ENCODE results near the gene VPS37B. TPM values are rescaled to one million over a fixed set of nuclear protein-coding genes. Genes with fewer than 3 reads are reported as not detected.

VPS37B gene
- total RNA-seq, 2 donors from 2014 or later = 64.8 to 73.5 TPM

GRCh38 chr12:122845865-122846621 lies 49.9 kb downstream of the VPS37B start:
- Histone ChIP-seq H3K36me3 (no peaks in the 10 kb centered on the region), H3K9ac (ENCODE audit: low read depth in 2 of 2, low read length in 2 of 2) (no peak overlapping the region), H3K27ac (no peak overlapping the region), H3K9me3 (no peaks in the 10 kb centered on the region), H3K27me3 (no peaks in the 10 kb centered on the region), H3K4me1 (no peaks in the 10 kb centered on the region), H3K4me3 (no peak overlapping the region)
- no peak for DNase-seq
- intact Hi-C loops (cut with DNase I) = no loop called here
- no peak for TF ChIP-seq CTCF (IDR thresholded peaks at IDR 0.05)

- Histone ChIP-seq H3K4me1 (no peaks in the 10 kb centered on the region), H3K9ac (ENCODE audit: low read depth in 2 of 2, low read length in 2 of 2) (no peak overlapping the region), H3K36me3 (no peaks in the 10 kb centered on the region), H3K4me3 (no peak overlapping the region), H3K27me3 (no peaks in the 10 kb centered on the region), H3K27ac (no peak overlapping the region), H3K9me3 (no peaks in the 10 kb centered on the region)
- no peak for TF ChIP-seq CTCF (IDR thresholded peaks at IDR 0.05)
- intact Hi-C loops (cut with DNase I) = no loop called here
- DNase-seq = no peak
Observed at GRCh38 chr12:122845041-122845864, 50.7 kb downstream of the VPS37B start.

- no peak for TF ChIP-seq CTCF (IDR thresholded peaks at IDR 0.05)
- intact Hi-C loops (cut with DNase I) = no loop called here
- no peak overlapping the region for H3K4me3 ChIP-seq
- no peak for DNase-seq
- H3K9me3 ChIP-seq = no peaks in the 10 kb centered on the region
- H3K9ac ChIP-seq (ENCODE audit: low read depth in 2 of 2, low read length in 2 of 2) = no peak overlapping the region
- H3K27ac ChIP-seq = no peak overlapping the region
- no peaks in the 10 kb centered on the region for H3K27me3 ChIP-seq
- H3K4me1 ChIP-seq = peaks cover 5% of the 10 kb centered on the region
- H3K36me3 ChIP-seq = no peaks in the 10 kb centered on the region
Observed at GRCh38 chr12:122844366-122844971, 51.5 kb downstream of the VPS37B start.

- Histone ChIP-seq H3K9me3 (no peaks in the 10 kb centered on the region), H3K4me3 (no peak overlapping the region), H3K27ac (no peak overlapping the region), H3K27me3 (no peaks in the 10 kb centered on the region), H3K9ac (ENCODE audit: low read depth in 2 of 2, low read length in 2 of 2) (no peak overlapping the region), H3K4me1 (peaks cover 8% of the 10 kb centered on the region), H3K36me3 (no peaks in the 10 kb centered on the region)
- intact Hi-C loops (cut with DNase I) = no loop called here
- no peak for DNase-seq
- TF ChIP-seq CTCF (IDR thresholded peaks at IDR 0.05) = no peak
Observed at GRCh38 chr12:122843455-122843854, 52.5 kb downstream of the VPS37B start.

GRCh38 chr12:122842505-122843405 lies 53.2 kb downstream of the VPS37B start:
- Histone ChIP-seq H3K27ac (no peak overlapping the region), H3K9me3 (no peaks in the 10 kb centered on the region), H3K27me3 (no peaks in the 10 kb centered on the region), H3K4me1 (peaks cover 8% of the 10 kb centered on the region), H3K4me3 (no peak overlapping the region), H3K36me3 (no peaks in the 10 kb centered on the region), H3K9ac (ENCODE audit: low read depth in 2 of 2, low read length in 2 of 2) (no peak overlapping the region)
- DNase-seq = no peak
- TF ChIP-seq CTCF (IDR thresholded peaks at IDR 0.05) = no peak
- intact Hi-C loops (cut with DNase I) = no loop called here

All from colonic mucosa (tissue), 4 donors.